OCI-LY7 (cell line): Measurements from ENCODE around the gene POLE4. TPM values are rescaled to one million over a fixed set of nuclear protein-coding genes. Genes with fewer than 3 reads are reported as not detected.

Source experiments
- BruUV-seq: library from RNA; stranded (reverse); fragments of 400-500 nt; replicated peaks from 2 replicates; lab custom pipeline; 2021; lab: Mats Ljungman, UMichigan
- CTCF ChIA-PET: fragments of 300-600 bp; sonication (Branson Sonifier 250); formaldehyde crosslinking; loops from one replicate; lab custom pipeline; 2022; ENCODE audit warnings: antibody characterized with exemption; ENCODE audit not compliant: unreplicated experiment; lab: Charles Lee
- POLR2A ChIA-PET: fragments of 300-600 bp; sonication (Branson Sonifier 250); formaldehyde crosslinking; loops from one replicate; lab custom pipeline; 2022; ENCODE audit warnings: antibody characterized with exemption; lab: Charles Lee
- DNase-seq: peaks from one replicate; pipeline ENCODE4 v3.0.0-alpha.2; 2015; ENCODE audit warnings: low spot score
- H2AFZ ChIP-seq: fragments of 200-600 bp; sonication (generic), shearing (Covaris generic); 2 replicates; pipeline ENCODE4 v1.6.1; 2014; ENCODE audit warnings: mild to moderate bottlenecking, antibody characterized with exemption, low read length, moderate library complexity
- H3K27ac ChIP-seq: fragments of 200-600 bp; sonication (generic); 2 replicates; pipeline ENCODE4 v1.5.1; 2014; ENCODE audit warnings: mixed run types, low read depth, mild to moderate bottlenecking, moderate library complexity, low read length, inconsistent platforms; ENCODE audit not compliant: poor library complexity, severe bottlenecking
- H3K36me3 ChIP-seq: fragments of 200-600 bp; sonication (generic); 2 replicates; pipeline ENCODE4 v1.6.1; 2014; ENCODE audit warnings: mild to moderate bottlenecking, antibody characterized with exemption, low read length, moderate library complexity, mixed read lengths; ENCODE audit not compliant: insufficient read depth
- H3K4me1 ChIP-seq: fragments of 200-600 bp; sonication (generic); 2 replicates; pipeline ENCODE4 v1.5.1; 2014; ENCODE audit warnings: mild to moderate bottlenecking, low read length; ENCODE audit not compliant: insufficient read depth, poor library complexity, severe bottlenecking
- H3K4me2 ChIP-seq: fragments of 200-600 bp; sonication (generic); 2 replicates; pipeline ENCODE4 v1.6.1; 2014; ENCODE audit warnings: mild to moderate bottlenecking, low read length
- H3K4me3 ChIP-seq: fragments of 200-600 bp; sonication (generic); 2 replicates; pipeline ENCODE4 v1.5.1; 2014; ENCODE audit warnings: mild to moderate bottlenecking, low read depth, low read length; ENCODE audit not compliant: poor library complexity, severe bottlenecking
- H3K79me2 ChIP-seq: fragments of 200-600 bp; sonication (generic); 2 replicates; pipeline ENCODE4 v1.6.1; 2016; ENCODE audit warnings: low read depth, mild to moderate bottlenecking, low read length, moderate library complexity, mixed read lengths; ENCODE audit not compliant: insufficient read depth
- H3K9me2 ChIP-seq: fragments of 200-600 bp; sonication (generic); 2 replicates; pipeline ENCODE4 v1.6.1; 2016; ENCODE audit warnings: mild to moderate bottlenecking, low read length, mixed read lengths; ENCODE audit not compliant: insufficient read depth
- H3K9me3 ChIP-seq: fragments of 200-600 bp; sonication (generic); 2 replicates; pipeline ENCODE4 v1.6.1; 2014; ENCODE audit warnings: mild to moderate bottlenecking, mixed run types, low read length, mixed read lengths
- H4K20me1 ChIP-seq: fragments of 200-600 bp; sonication (generic); 2 replicates; pipeline ENCODE4 v1.6.1; 2014; ENCODE audit warnings: mild to moderate bottlenecking, antibody characterized with exemption, low read length, moderate library complexity, mixed read lengths; ENCODE audit not compliant: insufficient read depth
- CTCF ChIP-seq: fragments of 200-600 bp; sonication (generic); conservative IDR thresholded peaks from 2 replicates; pipeline ENCODE4 v1.5.1; 2014; ENCODE audit warnings: mild to moderate bottlenecking, antibody characterized with exemption, low read length, moderate library complexity, mixed read lengths
- EZH2phosphoT487 ChIP-seq: fragments of 200-600 bp; sonication (generic); IDR thresholded peaks from 2 replicates; pipeline ENCODE4 v1.6.1; 2018; ENCODE audit warnings: low read depth, borderline replicate concordance, mild to moderate bottlenecking, mixed run types, antibody characterized with exemption, low read length, moderate library complexity, mixed read lengths
- intact Hi-C: fragments of 100-400 bp; cut with micrococcal nuclease; formaldehyde crosslinking; loops from one replicate; pipeline ENCODE4 v1.10.0; 2022; ENCODE audit not compliant: unreplicated experiment
- total RNA-seq, 2 experiments: library from RNA; depleted of rRNA in 1 of 2; stranded (reverse); fragments of >200 nt in 1 of 2; shearing (Covaris generic) in 1 of 2; gene quantifications; 2 replicates each; pipeline ENCODE4 v1.2.3, GENCODE V29; 2014 to 2022

The POLE4 gene
- total RNA-seq, 2 experiments from 2014 or later, result 31.7 to 52.3 TPM

- Histone ChIP-seq H2AFZ (no peak overlapping the region), H3K27ac (no peak overlapping the region), H3K79me2 (peaks cover 22% of the 10 kb centered on the region; the same call in 1 of the 2 replicates), H3K4me3 (no peak overlapping the region), H3K4me2 (no peak overlapping the region), H3K9me3 (peaks cover 37% of the 10 kb centered on the region), H3K36me3 (peaks cover 66% of the 10 kb centered on the region), H4K20me1 (no peaks in the 10 kb centered on the region), H3K4me1 (peaks cover 10% of the 10 kb centered on the region), H3K9me2 (no peaks in the 10 kb centered on the region)
- CTCF ChIA-PET, result no interaction called here
- intact Hi-C loops, result no loop called here
- no peak for DNase-seq
- TF ChIP-seq EZH2phosphoT487 (no peak), CTCF (no peak)
- BruUV-seq, result no TSS peak
- POLR2A ChIA-PET, result interaction anchor here (1.9 kb wide), 1 partner anchor 10 kb away, joined by 6 read pairs; no protein-coding TSS in a partner anchor
Measured at GRCh38 chr2:74952575-74952974, 5.9 kb upstream of the POLE4 start.

- POLR2A ChIA-PET, result interaction anchor here (1.5 to 1.9 kb wide), 2 partner anchors 8 to 10 kb away, joined by 4 to 6 read pairs; no protein-coding TSS in a partner anchor
- Histone ChIP-seq H3K4me2 (no peak overlapping the region), H3K9me3 (peaks cover 37% of the 10 kb centered on the region), H3K4me1 (peaks cover 19% of the 10 kb centered on the region), H3K9me2 (no peaks in the 10 kb centered on the region), H2AFZ (no peak overlapping the region), H3K36me3 (peaks cover 55% of the 10 kb centered on the region), H4K20me1 (no peaks in the 10 kb centered on the region), H3K79me2 (peaks cover 26% of the 10 kb centered on the region; the same call in 1 of the 2 replicates), H3K27ac (no peak overlapping the region), H3K4me3 (no peak overlapping the region)
- DNase-seq, result no peak
- CTCF ChIA-PET, result no interaction called here
- no peak for TF ChIP-seq CTCF
- no peak for TF ChIP-seq EZH2phosphoT487
- BruUV-seq, result no TSS peak
- intact Hi-C loops, result no loop called here
Measured at GRCh38 chr2:74953796-74954499, 4.5 kb upstream of the POLE4 start.

- Histone ChIP-seq H4K20me1 (no peaks in the 10 kb centered on the region), H3K9me3 (peaks cover 42% of the 10 kb centered on the region), H3K4me2 (no peak overlapping the region), H3K27ac (no peak overlapping the region), H3K9me2 (no peaks in the 10 kb centered on the region), H3K4me1 (peaks cover 24% of the 10 kb centered on the region), H3K79me2 (peaks cover 26% of the 10 kb centered on the region; the same call in 1 of the 2 replicates), H3K4me3 (no peak overlapping the region), H3K36me3 (peaks cover 59% of the 10 kb centered on the region), H2AFZ (no peak overlapping the region)
- CTCF ChIA-PET, result no interaction called here
- BruUV-seq, result no TSS peak
- no peak for TF ChIP-seq EZH2phosphoT487
- TF ChIP-seq CTCF, result no peak
- intact Hi-C loops, result no loop called here
- POLR2A ChIA-PET, result interaction anchor here (1.5 to 1.9 kb wide), 2 partner anchors 8 to 10 kb away, joined by 4 to 6 read pairs; no protein-coding TSS in a partner anchor
- no peak for DNase-seq
Measured at GRCh38 chr2:74954500-74954874, 4.0 kb upstream of the POLE4 start.
